NT2/D1 (cell line): ENCODE data around the gene RNF130.

ENCODE experiments used
- SUZ12 ChIP-seq: IDR thresholded peaks from 2 replicates; pipeline ENCODE4 v1.6.1; 2011; ENCODE audit not compliant: insufficient read length, insufficient read depth; ENCODE audit errors: extremely low read depth
- ZNF274 ChIP-seq: IDR thresholded peaks from 2 replicates; pipeline ENCODE4 v1.6.1; 2011; ENCODE audit warnings: mild to moderate bottlenecking, low read depth, low read length

DNA sequence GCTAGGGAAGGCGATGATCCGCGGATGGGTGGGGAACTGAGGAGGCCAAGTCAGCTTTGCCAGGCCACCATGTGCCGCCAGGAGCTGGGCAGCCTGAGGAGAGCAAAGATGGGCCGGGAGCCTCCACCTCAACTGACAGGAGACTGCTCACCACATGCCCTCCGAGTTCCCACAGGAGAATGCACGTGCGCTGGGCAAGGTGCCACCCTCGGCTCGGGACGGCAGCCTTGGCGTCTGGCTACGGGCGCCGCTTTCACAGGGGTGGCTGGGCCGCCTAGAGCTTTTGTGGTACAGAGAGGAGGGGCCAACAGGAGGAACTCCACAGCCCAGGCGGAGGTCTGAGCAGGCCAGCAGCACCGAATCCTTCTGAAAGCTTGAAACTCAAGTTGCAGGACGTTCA lies 158.6 kb downstream of the RNF130 start:
- TF ChIP-seq SUZ12 (no peak), ZNF274 (no peak)
